NCI-H2227 (cell line): ENCODE data around the gene TRIM54.
"Not testable (repeated sequence)": the region's sequence is repeated elsewhere in the genome, so short reads cannot be mapped to it uniquely, and the experiment has no call there.

Experiments used
- DNase-seq: peaks from one replicate; lab custom pipeline; 2025; ENCODE audit not compliant: unreplicated experiment; lab: John Stamatoyannopoulos, UW

The TRIM54 gene

DNA sequence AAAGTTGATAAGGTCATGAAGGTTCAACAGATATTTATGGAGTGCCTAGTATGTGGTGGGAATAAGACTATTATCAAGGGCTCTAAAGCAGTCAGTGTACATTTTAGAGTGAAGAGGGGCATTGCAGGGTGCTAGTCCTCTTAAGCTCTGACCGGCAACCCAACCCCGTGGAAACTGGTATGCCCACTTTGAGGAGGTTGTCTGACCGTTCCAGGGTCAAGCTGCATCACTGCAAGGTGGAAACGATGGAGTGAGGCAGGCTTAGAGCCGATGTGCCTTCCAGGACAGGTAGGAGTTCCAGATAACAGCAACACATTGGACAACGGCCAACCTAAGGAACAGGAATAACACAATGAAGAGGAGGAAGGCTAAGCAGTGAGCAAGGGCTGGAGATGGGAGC, 27.4 kb downstream of the TRIM54 start:
- DNase-seq, result no peak

DNA sequence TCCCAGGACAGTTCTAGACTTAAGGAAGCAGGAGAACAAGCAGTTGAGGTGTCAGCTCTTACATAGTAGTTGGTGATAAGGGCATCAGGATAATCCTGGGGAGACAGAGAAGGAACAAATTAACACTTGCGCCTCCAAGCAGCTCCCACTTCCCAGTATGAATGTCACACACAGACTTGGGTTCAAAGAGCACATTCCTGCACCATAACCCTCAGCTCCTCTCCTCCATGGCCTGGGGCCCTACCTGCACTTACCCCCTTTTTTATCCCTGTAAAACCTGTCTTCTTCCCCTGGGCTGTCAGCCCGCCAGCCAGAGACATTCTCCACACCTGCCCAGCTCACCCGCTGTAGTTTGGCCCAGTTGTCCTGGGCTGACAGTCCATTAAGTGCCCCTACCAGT, 29.9 kb downstream of the TRIM54 start:
- no peak for DNase-seq

DNA sequence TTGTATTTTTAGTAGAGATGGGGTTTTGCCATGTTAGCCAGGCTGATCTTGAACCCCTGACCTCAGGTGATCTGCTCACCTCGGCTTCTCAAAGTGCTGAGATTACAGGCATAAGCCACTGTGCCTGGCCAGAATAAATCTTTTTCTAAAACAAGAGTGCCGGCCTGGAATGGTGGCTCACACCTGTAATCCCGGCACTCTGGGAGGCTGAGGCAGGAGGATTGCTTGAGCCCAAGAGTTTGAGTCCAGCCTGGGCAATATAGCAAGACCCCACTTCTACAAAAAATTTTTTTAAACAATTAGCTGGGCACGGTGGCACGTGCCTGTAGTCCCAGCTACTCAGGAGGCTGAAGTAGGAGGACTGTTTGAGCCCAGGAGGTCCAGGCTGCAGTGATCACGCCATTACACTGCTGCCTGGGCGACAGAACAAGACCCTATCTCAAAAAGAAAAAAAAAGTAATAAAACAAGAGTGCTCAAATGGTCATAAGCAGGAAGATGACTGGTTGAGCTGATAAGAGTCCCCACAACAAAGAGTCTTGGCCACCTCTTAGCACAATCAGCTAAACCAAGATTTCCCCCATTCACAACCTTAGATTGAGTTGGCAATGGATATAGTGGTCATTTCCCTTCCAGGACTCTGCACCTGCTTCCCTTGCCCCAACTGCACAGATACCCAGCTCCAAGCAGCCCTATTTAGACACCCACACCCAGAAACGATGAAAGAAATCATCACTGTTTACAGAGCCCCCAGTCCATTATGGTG, 31.8 kb downstream of the TRIM54 start:
- DNase-seq, result no peak

DNA sequence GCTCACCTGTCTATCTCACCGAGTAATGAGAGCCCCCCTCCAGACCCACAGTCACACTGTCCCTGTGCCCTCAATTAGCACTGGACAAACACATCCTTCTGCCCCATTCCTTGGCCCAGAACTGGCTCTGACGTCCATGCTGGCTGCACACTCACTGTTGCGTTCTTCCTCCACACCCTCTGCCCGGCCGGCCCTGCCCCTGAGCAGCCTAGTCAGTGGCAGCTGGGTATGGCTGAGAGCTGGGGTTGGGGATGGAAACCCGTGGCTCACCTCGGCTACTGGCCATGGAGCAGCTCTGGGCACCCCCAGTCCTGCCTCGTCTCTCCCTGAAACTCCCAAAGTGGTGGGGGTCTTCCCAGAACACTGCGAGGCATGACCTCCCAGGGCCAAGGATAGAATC, 32.5 kb downstream of the TRIM54 start:
- DNase-seq, result no peak

DNA sequence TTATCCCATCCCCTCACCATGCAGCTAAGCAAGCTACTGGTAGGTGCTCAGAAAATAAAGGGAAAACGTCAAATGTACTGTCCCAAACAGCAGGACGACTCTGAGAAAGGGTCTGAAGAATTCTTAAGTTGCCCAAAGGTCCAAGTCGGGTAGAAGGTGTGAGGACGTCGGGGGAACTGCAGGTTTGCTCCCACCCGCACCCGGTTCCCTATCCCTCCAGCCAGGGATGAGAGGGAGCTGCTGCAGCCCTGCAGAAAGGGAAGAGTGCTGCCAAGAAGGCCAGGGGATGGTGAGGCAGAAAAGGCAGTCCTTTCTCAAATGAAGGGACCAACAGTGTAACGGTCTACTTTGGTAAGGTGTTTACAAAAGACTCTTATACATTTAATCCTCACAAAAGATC, 32.9 kb downstream of the TRIM54 start:
- DNase-seq, result no peak

DNA sequence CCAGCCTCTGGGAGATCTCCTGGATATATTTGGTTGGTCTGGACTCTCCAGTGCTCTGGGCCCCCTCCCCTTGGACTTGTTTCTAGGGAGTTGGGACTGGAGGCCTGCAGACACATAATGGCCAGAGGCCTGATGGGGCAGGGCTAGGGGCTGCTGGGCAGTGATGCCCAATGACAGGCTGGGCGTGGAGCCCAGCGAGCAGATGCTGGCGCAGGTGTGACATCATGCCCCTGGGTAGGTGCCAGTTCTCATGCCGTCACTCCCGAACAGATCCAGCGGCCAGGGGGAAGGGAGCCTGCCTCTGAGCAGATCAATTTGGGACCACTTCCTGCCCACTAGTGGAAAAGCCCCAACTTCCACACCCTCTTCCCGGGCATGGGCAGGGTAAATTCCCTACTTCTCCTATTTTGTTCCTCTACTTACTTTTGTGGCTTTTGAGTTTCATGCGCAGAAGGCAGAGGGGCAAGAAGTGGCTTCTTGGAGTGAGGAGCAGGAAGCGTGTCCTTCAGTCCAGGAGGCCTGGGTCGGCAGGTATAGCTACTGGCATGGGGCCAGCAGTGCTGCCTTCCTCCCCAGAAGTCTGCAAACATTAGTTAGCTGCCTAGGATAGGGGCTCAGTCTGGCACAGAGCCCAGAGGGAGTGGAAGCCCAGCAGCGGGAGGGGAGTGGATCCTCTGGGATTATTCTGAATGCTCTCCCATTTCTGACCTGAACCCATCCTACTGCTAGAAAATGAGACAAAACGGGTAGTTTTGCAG, 34.6 kb downstream of the TRIM54 start:
- peak; percentile 32 for DNase-seq

DNA sequence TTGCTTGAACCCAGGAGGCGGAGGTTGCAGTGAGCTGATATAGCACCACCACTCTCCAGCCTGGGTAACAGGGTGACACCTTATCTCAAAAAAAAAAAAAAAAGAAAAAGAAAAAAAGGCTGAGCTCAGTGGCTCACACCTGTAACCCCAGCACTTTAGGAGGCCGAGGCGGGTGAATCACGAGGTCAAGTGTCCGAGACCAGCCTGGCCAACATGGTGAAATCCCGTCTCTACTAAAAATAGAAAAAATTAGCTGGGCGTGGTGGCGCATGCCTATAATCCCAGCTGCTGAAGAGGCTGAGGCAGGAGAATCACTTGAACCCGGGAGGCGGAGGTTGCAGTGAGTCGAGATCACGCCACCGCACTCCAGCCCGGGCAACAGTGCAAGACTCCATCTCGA, 37.6 kb downstream of the TRIM54 start:
- not testable (repeated sequence) for DNase-seq

DNA sequence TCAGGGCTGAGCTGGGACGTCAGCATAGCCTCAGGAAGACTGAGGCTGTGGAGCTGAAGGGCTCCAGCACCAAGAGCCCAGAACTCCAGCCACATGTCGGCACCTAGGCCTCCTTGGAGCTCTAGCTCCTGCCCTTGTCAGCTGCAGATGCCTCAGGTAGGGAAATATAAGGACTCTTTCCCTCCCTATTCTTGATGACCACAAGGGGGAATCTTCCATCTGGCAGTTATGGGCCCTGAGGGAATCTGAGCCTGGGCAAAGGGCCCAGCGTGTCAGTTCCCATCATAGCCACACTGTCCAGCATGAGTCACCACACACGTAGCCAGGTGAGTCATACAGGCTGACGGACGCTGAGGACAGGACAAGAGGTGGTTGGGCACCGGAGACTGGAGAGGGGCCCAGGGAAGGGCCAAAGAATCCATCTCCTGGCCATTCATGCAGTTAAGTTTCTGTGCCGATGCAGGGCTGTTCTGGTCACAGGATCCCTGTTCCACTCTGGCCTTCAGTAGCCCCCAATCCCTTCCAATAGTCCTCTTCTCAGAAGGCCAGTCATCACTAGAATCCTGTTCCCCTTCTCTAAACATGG, 38.8 kb downstream of the TRIM54 start:
- DNase-seq, result peak; percentile 35

DNA sequence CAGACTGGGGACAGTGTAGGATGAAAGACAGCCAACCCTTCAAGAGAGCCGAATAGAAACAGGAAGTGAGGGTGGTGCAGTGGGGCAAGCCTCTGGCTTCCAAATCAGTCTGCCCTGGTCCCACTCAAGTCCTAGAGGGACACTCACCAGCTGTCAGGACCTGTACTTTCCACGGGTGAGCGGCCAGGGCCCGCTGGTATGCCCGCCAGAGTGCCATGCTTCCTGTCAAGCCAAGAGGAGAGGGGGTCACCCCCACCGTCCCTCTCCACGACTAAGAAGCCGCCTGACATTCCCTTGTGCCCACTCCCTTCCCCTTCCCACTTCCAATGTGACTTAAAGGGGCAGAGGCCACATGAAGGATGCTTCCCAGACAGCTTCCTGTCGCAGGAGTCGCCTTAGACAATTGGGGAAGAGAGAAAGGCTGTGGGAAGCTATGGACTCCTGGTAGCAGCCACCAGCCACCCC, 40.1 kb downstream of the TRIM54 start:
- no peak for DNase-seq

DNA sequence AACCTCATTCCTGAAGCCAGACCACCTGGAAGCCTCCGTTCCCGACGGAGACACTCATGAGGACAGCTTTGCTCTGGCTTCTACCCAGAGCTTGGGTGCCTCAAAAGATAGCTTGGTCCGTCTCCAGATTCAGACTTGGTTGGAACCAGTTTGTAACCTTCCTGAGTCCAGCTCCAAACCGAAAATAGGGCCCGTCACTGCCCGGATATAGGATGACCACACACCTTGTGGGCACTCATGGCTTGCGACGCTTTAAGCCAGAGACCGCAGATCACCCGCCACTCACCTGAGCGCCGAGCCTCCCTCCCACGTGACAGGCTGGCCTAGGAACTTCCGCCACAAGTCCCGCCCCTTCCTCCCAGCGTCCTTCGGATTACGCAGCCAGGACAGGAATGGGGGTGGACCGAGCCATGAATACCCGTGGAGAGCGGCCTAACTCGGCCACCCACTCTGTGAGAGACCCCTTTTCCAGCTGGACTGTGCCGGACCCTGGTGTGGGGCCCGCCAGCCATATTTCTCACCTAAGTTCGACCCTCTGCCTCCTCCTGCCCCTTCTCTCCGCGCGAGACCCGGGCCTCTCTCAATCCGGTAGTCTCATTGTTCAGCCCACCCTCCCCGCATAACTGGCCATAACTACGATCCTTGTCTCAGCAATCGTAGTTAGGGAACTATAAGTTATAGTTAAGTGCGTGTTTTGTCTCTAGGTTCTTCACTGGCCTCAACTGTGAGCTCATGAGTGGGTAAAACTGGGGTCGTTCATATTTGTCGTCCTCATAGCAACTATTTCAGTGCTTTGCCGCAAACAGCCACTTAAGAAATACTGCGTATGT, 40.8 kb downstream of the TRIM54 start, which contains the start of gene MPV17:
TSS of gene MPV17 (minus strand) at position 332 of the 830 bp plus-strand sequence. CDS start 580 bp downstream, outside the sequence.
- DNase-seq, result peak; percentile 94

DNA sequence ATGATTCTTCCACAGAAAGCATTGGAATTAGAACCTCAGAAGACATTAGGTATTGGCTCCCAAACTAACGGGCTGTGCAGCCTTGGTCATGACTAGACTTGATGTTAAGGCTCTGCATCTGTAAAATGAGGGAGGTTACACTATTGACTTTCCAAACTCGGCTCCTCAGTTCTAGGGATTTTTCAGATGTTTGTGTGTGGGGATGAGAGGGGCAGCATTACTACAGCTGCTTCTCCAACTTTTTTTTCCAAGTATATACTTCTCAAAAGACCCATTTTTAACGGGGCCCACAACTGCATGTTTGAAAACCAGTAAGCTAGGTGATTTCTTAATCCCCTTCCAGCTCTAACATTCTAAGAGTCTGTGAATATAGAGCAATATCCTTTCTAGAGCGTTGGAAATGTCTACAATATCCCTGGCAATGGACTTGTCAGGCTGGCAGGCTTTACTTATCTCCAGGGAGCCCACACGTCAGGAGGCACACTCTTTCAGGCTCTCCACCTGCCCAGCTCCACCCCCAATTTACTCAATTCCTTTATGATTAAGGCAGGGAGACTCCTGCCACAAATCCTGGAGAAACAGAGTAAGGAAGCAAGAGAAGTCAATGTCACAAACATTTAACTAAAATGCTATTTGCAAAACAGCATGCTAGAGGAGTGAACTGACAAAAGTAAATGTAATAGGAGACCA, 41.5 kb downstream of the TRIM54 start:
- DNase-seq, result peak; percentile 23

DNA sequence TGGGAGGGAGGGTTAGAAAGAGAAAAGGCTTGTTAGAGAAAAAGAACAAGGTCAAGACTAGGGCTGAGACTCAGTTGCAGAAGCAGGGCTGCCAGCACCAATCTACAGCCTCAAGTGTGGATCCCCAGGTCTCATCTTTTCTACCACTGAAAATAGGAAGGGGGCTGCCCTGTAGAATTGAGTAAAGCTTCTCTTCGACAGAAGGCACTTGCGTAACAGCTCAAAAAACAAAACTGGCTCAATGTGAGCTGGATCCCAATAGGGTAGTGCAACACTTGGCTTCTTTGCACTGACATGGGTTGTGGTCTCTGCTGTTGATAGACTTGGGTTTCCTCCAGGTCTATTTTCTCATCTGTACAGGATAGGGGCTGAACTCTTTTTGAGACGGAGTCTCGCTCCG, 42.5 kb downstream of the TRIM54 start:
- DNase-seq, result no peak

DNA sequence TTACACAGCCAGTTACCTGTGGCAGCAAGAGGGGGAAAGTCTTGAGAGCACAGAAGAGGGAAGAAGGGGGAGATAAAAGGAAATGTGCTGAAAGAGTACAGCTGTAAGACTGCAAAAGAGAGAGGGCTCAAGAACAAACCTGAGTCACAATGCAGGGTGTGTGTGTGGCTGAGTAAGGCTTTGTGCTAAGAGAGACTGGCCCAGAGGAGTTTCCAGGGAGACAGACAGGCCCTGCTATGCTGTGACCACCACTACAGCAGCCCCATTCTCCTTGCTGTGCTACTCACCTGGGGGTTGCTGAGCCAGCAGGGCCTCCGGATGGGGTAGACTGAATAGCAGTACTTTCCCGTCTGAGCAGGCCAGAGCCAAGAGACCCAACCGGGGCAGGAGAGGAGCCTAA, 53.1 kb downstream of the TRIM54 start:
- no peak for DNase-seq

DNA sequence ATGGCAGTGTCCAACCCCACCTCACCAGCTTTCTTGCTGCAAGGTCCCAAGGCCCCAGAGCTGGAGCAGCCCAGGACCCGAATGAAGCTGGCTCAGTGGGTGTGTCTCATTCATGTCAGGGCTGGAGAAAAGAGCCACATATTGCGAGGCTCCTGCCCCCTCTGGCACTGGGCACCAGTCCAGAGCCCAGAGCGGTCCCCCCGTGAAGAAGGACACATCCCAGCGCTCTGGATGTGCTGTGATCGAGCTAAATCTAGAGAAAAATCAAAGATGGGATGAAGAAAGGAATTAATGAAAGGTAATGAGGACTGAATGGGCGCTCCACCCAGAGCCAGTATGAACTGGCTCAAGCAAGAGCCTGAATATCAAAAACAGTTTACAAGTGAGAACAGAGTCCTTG, 53.9 kb downstream of the TRIM54 start:
- DNase-seq, result no peak

DNA sequence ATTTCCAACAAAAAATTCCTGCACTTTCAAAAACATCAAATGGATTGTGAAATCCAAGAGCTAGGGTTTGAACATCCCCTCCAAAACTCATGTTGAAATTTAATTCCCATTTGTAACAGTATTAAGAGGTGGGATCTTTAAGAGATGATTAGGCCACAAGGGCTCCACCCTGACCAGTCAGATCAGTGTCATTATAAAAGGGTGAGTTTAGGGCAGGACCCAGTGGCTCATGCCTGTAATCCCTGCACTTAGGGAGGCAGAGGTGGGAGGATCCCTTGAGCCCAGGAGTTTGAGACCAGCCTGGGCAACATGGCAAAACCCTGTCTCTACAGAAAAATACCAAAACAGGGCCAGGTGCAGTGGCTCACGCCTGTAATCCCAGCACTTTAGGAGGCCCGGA, 65.4 kb downstream of the TRIM54 start:
- DNase-seq, result no peak

DNA sequence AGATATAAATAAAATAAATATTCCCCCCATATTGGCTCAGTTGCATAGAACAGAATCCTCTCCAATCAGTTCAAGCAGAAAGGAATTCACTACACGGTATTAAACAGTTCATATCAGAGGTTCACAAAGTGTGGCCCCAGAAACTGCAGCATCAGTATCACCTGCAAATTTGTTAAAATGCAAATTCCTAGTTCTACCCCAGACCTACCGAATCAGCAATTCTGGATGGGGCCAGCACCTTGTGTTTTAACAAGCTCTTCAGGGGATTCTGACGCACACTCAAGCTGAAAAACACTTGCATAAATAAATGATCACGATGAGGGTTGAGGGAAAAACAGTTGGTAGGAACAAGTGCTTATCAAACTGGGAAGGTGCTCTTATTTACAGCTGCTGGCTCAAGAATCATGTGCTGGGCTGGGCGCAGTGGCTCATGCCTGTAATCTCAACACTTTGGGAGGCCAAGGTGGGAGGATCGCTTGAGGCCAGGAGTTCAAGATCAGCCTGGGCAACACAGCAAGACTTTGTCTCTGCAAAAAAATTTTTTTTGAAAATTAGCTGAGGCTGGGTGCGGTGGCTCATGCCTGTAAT, 68.0 kb downstream of the TRIM54 start:
- DNase-seq, result no peak

DNA sequence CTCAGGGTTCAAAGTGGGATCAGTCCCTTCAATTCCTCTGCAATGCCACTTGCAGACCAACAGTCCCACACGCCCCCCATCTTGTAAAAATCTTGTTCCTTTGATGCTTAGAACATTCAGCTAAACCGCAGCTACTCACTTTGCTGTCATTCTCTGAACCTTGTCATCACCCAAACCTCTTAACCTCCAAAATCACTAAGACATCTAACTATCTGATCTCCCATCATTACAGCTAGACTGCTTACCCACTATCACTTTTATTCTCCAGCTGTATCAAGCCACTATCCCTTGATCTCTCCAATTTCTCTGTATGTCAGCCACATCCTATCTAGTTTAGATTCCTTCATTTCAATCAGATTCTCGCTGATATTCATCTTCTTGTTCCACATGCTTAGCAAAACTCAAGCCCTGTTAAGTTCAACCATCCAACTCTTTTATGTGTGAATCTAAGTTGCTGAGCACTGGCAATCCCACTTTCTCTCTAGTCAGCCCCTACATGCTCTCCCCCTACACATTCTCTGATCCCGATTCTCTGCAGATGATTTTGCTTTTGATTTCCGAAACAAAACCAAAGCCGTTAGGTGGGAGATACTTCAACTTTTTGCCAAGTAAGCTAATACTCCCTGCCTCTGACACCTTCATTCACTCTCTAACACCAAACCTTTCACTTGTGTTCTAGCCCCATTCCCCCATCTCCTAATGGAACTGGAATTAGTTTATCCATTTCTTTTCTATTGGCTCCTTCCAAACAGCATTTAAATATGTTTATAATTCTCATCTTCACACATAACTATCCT, 69.8 kb downstream of the TRIM54 start:
- DNase-seq, result no peak

DNA sequence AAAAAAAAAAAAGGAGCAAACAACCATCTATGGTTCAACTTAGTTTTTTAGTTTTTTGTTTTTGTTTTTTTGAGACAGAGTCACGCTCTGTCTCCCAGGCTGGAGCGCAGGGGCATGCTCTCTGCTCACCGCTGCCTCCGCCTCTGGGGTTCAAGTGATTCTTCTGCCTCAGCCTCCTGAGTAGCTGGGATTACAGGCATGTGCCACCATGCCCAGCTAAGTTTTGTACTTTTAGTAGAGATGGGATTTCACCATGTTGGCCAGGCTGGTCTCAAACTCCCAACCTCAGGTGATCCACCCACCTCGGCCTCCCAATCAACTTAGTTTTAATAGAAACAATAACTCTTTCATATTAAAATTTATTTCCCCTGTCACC, 71.1 kb downstream of the TRIM54 start:
- DNase-seq, result not testable (repeated sequence)
